ENCODE data around the gene SBK1.
"Not testable (repeated sequence)": the region's sequence is repeated elsewhere in the genome, so short reads cannot be mapped to it uniquely, and the experiment has no call there.

Gene SBK1

DNA sequence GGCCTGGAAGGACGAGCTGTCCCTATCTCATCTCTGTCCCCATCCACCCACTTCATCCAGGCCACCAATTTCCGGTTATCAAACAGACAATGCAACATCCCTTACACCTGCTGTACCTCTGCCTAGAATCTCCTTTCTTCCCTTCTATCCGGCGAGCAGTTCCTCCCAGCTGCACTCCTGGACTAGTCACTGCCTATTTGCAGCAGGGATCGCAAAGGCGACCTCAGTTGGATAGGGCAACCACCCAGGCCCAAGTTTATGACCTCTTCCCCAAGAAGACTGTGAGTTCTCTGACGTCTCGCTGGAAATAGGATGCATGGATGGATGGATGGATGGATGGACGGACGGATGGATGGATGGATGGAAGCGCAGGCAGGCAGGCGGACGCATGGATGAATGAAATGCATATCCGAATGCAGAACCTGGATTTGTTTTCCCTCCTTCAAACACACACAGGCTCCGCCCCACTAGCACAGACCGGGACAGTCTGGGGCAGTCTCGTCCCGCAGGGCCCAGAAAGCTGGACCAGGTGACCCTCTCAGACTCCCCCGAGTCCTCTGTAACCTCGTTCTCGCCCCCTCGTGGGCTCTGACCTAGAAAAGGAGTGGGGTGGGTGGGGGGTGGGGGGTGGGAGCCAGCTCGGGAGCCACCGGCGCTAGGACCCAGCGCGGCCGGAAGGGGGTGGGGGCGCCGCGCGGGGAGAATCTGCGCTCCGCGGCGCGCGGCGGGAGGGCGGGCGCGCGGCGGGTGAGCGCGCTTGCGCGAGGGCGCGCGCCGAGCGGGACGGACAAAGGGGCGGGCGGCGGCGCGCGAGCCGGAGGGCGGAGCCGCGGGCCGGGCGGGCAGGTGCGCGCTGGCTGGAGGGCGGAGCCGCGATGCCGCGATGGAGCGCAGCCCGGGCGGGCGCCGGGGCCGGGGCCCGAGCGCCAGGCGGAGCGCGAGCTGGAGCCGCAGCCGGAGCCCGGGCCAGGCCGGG lies at the start of gene SBK1:
TSS of gene SBK1 (plus strand) at position 875 of the 976 bp plus-strand sequence. CDS start 24,867 bp downstream, outside the sequence.
- peak; percentile 80 for DNase-seq

DNA sequence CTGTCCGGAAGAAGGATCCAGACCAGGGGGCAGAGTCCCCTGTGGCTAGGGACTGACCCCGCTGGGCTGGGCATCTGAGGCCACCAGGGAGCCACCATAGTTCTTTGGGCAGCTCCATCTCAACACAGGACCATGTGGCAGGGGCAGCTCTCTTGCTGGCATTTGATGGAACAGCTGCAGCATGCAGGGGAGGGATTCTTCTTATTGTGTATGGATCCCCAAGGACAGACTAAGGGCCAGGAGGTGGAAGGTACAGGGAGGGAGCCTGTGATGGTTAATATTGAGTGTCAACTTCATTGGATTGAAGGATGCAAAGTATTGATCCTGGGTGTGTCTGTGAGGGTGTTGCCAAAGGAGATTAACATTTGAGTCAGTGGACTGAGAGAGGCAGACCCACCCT lies 42.8 kb upstream of the SBK1 start:
- not testable (repeated sequence) for DNase-seq

- no peak for DNase-seq
These were observed 41.3 kb upstream of the SBK1 start for GRCh38 chr16:28250999-28251398.

DNA sequence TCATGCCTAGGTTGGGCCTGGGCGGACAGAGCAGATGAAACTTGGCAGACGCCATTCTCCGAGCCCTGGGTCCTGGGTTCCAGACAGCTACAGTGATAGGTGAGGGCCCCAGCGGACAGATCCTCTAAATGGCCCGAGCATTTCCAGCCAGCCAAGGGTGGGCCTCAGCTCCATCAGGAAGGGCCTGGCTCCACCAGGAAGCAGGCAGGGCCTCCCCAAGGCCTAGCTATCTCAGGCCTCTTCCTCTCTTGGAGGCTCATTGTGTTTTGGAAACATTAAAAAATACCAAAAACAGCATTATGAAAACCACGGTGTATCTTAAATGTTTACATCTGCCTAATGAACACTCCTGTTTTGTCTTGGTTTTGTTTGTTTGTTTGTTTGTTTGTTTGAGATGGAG lies 38.2 kb upstream of the SBK1 start:
- no peak for DNase-seq

DNA sequence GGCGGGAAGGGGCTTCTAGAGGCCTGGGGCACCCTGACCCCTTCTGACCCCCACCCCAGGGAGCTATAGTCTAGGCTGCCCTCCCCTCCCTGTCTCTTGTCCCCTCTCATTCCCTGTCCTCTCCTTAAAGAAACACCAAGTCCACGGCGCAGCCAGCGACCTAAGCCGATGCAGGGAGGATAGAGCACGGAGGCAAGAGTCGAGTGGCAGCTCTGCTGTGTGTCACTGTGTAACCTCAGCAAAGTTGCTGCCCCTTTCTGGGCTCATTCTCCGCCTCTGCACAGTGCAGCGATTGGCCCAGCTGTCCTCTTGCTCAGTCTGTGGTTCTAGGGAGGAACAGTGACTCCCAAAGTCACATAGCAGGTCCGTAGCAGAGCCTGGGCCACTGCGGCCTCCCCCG lies 36.5 kb upstream of the SBK1 start:
- DNase-seq: no peak

GRCh38 chr16:28257256-28257655 lies 35.1 kb upstream of the SBK1 start:
- DNase-seq: no peak

GRCh38 chr16:28258567-28258966 lies 33.8 kb upstream of the SBK1 start:
- no peak for DNase-seq

DNA sequence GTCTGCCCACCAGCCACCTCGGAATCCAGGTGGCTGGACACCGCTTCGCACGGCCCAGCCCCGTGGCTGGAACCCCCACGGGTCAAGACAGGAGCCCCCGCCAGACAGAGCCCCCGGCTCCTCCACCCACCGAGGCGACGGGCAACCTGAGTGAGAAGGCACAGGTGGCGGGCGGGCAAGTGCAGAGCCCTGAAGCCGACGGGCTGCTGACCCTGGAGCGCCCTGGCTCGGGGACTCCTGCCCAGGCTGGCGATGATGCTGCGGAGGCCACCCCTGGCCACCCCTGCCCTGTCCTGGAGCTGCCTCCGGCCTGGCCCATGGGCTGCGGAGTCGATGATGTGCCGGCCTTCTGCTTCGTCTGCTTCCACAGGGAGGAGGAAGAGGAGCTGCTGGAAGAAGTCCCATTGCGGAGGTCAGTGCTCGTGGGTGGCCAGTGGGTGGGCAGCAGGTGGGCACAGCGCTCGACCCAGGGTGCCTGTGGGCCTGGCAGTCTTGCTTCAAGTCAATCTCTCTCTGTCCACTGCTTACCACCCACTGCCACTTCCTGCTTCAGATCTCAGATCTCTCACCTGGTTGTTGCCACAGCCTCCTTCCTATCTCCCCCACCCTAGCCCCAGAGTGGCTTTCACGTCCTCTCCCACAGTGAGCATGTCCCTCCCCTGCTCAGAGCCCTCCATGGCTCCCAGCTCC lies 33.1 kb upstream of the SBK1 start:
- DNase-seq: no peak

DNA sequence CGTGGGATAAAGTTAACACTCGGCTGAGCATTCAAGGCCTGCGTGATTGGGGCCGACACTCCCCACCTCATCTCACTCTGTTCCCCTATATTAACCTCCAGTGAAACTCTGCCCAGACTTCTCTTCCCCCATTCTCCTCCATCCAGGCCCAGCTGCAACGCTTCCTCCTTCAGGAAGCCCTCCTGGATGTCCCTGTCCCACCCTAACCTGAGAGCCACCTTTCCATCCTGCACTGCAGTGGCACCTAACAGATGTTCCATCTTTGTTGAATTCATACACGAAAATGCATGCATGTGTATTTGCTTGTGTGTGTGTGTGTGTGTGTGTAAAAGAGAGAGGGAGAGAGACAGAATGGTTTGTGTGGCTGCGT lies 32.6 kb upstream of the SBK1 start:
- no peak for DNase-seq

DNA sequence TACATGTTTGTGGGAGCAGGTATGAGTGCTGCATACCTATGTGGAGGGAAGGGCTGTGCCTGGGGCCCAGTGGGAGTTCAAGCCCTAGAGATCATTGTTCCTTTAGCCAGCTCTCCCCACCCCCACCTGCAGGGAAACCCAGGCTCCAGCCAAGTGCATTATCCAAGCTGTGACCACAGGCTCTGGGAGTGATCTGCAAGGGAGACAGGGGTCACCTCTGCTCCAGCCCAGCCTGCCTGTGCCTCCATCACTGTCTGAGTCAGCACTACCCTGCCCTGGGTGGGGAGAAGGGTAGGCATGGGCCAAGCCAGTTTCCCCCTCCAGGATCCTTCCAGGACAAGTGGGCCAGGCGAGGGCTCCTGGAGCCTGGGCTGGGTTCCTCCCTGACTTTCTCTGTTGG lies 32.1 kb upstream of the SBK1 start:
- DNase-seq: no peak

DNA sequence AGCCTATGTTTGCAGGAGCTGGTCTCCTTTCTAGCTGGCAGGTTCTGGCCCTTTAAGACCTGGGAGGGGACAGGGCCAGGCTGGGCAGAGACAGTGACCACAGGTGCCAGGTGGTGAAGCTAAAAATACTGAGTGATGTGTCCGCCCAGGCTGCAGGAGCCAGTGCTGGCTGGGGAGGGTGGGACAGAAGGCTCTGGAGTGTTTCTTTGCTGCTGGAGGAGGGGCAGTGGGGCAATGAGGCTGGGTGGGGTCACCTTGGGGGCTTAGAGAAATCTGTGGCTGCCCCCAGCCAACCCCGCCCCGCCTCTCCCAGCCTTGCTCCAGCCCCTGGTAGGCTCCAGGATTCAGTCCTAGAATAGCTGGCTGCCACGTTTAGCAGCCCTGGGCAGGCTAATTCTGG lies 30.4 kb upstream of the SBK1 start:
- DNase-seq: peak; percentile 1

DNA sequence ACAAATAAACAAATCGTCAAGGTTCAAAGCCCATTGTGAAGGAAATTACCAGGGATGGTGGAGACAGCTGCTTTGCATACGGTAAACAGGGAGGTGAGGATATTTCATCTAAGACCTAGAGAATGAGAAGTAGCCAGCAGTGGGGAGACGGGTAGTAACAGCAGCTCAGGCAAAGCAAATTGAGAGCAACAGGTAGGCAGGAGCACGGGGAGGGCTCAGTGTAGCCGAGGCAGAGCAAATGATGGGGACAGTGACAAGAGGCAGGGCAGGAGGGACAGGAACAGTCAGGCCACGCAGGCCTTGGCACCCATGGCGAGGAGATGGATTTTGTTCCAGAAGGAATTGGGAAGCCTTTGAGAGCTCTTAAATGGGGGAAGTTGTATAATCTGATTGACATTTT lies 29.0 kb upstream of the SBK1 start:
- DNase-seq: no peak

DNA sequence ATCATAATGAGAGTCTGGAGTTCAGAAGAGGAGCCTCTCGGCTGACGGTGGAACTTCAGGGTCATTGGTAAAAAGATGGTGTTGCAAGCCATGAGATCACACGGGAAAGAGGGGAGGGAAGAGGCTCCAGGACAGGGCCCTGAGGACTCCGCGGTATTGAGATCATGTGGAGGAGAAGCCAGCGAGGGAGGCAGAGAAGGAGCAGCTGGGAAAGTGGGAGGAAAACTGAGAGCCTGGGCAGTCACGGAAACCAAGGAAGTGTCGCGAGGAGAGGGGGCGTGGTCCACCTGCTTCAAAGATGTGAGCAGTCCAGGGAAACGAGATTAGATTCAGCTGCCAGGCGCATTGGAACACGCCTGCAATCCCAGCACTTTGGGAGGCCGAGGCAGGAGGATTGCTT lies 27.7 kb upstream of the SBK1 start:
- peak; percentile 23 for DNase-seq

GRCh38 chr16:28265822-28266221 lies 26.5 kb upstream of the SBK1 start:
- no peak for DNase-seq

- DNase-seq: no peak
These were observed 25.0 kb upstream of the SBK1 start for GRCh38 chr16:28267356-28267755.

- DNase-seq: no peak
These were observed 18.8 kb upstream of the SBK1 start for GRCh38 chr16:28273511-28273910.

DNA sequence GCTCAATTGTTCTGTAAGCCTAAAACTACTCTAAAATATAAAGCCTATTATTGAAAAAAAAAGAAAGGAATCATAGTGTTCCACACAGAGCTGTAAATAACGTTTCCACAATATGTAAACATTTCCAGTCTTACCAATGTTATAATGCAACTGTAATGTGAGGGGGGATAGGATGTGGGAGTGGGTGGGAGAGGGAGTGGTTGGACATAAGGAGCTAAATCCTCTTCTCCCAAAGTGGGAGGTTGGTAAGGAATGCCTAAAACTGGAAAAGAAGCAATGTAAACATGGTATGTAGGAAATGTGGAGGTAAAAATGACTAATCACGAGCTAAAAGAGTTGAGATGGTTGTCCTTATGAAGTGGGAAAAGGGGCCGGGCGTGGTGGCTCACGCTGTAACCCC lies 17.6 kb upstream of the SBK1 start:
- no peak for DNase-seq

GRCh38 chr16:28276301-28276700 lies 16.0 kb upstream of the SBK1 start:
- no peak for DNase-seq

DNA sequence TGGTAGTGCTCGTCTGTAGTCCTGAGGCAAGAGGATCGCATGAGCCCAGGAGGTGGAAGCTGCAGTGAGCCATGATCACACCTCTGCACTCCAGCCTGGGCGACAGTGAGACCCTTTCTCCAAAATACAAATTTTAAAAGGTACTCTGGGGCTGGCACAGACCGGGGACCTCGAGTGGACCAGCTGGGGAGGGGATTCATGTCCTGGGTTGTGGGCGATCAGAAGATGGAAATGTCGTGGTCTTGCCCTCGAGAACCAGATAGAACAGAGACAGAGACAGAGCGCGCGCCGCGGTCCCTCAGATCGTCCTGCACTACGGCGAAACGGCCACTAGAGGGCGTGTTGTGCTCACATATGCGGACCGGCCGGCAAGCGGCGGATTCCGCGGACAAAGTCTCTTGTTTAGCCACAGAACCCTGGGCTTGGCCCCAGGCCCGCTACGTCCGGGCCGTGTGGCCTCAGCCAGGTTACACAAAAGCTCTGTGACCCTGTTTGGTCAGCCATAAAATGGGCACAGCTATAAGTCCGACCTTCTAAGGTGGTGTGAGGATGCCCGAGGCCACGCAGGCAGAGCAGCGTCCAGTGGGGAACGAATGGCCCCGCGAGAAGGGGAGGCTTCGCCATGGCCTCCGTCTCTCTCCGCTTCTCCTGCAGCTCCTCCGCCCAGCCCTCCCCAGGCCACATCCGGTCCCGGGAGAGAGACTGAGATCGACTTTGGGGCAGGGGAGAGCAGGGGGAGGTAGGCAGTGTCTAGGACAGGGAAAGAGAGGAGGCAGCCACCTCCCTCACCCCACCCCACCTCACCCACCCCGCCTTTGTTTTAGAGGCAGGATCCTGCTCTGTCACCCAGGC lies 14.6 kb upstream of the SBK1 start:
- peak; percentile 51 for DNase-seq

DNA sequence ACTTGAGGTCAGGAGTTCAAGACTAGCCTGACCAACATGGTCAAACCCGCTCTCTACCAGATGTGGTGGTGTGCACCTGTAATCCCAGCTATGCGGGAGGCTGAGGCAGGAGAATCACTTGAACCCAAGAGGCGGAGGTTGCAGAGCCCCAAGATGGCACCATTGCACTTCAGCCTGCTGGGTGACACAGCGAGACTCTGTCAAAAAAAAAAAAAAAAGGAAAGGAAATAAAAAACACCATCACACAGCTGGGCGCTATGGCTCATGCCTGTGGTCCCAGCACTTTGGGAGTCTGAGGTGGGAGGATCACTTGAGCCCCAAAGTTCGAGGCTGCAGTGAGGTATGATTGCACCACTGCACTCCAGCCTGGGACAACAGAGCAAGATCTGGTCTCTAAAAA lies 13.3 kb upstream of the SBK1 start:
- DNase-seq: no peak

DNA sequence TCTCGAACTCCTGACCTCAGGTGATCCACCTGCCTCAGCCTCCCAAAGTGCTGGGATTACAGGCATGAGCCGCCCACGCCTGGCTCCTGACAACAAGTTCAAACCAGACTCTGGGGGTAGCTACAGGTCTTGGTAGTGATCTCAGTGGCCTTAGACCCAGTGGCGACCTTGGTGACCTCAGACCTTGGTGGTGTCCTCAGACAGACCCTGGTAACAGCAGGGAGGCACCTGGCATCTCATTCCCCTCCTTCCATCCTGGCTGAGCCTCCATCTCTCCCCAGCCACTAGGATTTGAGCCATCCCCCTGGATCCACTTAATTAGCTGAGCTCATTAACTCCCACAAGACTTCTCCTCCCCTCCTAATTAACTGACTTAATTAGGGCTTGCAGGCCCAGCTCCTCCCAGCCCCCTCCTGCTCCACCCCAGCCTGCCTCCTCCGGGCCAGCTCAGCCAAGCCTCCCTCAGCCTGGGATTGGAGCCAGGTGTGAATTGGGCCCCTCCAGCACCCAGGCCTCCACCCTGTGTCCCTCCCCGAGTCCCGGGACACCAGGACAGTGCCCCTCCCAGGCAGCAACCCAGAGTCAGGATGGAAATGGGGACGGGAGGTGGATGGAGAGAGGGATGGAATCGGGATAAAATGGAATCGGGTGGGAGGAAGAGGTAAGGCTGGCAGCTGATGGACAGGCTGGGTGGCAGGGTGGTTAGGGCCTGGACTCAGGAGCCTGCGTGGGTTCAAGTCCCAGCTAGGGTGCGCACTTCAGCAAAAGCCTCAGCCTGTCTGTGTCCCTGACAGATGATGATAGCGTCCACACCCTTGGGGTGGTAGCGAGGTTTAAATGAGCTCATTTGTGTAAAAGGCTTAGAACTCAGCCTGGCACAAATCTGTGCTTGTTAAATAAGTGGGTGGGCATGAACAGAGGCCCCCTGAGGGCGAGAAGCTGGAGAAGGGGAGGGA lies 11.2 kb upstream of the SBK1 start:
- no peak for DNase-seq

DNA sequence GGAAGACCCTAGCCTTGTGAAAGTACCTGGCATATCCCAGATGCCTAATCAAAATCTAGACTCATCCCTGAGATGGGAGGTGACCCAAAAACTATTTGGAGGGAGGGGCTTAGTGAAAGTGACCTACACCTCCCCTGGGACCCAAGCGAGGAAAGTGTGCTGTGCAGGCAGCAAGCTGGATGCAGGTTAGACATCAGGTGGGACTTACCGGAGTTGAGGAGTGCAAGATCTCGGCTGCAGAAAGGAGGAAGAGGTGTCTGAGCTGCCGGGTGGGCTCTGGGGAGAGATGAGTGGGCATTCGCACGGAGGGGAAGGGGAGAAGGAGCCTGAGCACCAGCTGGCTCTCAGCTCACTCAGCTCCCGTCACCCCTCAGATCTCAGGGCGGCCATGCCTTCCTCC lies 10.3 kb upstream of the SBK1 start:
- DNase-seq: no peak
